ENCODE results near the gene NLK.
"Not testable (repeated sequence)": the region's sequence is repeated elsewhere in the genome, so short reads cannot be mapped to it uniquely, and the experiment has no call there.

The NLK gene

GRCh38 chr17:28169621-28170349 is 127.3 kb downstream of the NLK start:
- no peak for DNase-seq

- no peak for DNase-seq
These were observed 128.3 kb downstream of the NLK start for GRCh38 chr17:28170771-28171170.

- no peak for DNase-seq
These were observed 130.6 kb downstream of the NLK start for GRCh38 chr17:28173031-28173561.

GRCh38 chr17:28173801-28174200 is 131.3 kb downstream of the NLK start:
- DNase-seq, result no peak

- DNase-seq, result no peak
These were observed 132.0 kb downstream of the NLK start for GRCh38 chr17:28174352-28175046.

- no peak for DNase-seq
These were observed 134.9 kb downstream of the NLK start for GRCh38 chr17:28177351-28177750.

GRCh38 chr17:28178800-28179199 is 136.3 kb downstream of the NLK start:
- no peak for DNase-seq

GRCh38 chr17:28180449-28180848 is 138.0 kb downstream of the NLK start:
- no peak for DNase-seq

- no peak for DNase-seq
These were observed 139.1 kb downstream of the NLK start for GRCh38 chr17:28181568-28181967.

GRCh38 chr17:28182559-28182958 is 140.1 kb downstream of the NLK start:
- DNase-seq, result no peak

- no peak for DNase-seq
These were observed 143.2 kb downstream of the NLK start for GRCh38 chr17:28185658-28186057.

GRCh38 chr17:28186472-28186871 is 144.0 kb downstream of the NLK start:
- not testable (repeated sequence) for DNase-seq

- DNase-seq, result no peak
These were observed 145.5 kb downstream of the NLK start for GRCh38 chr17:28187931-28188330.

- no peak for DNase-seq
These were observed 146.4 kb downstream of the NLK start for GRCh38 chr17:28188841-28189263.

GRCh38 chr17:28189667-28190066 is 147.2 kb downstream of the NLK start:
- no peak for DNase-seq

GRCh38 chr17:28191018-28191417 is 148.5 kb downstream of the NLK start:
- DNase-seq, result no peak

GRCh38 chr17:28193241-28193640 is 150.8 kb downstream of the NLK start:
- no peak for DNase-seq

GRCh38 chr17:28194382-28194781 is 151.9 kb downstream of the NLK start:
- no peak for DNase-seq

- DNase-seq, result no peak
These were observed 154.2 kb downstream of the NLK start for GRCh38 chr17:28196636-28197035.

- no peak for DNase-seq
These were observed 156.6 kb downstream of the NLK start for GRCh38 chr17:28199115-28199514.

GRCh38 chr17:28199728-28200127 is 157.3 kb downstream of the NLK start:
- DNase-seq, result no peak

GRCh38 chr17:28201315-28201714 is 158.8 kb downstream of the NLK start:
- no peak for DNase-seq

- DNase-seq, result no peak
These were observed 161.8 kb downstream of the NLK start for GRCh38 chr17:28204244-28204643.

- DNase-seq, result no peak
These were observed 162.3 kb downstream of the NLK start for GRCh38 chr17:28204751-28205150.
